RWPE2 (cell line): ENCODE data around the gene PDE11A.

Experiments used
- ATAC-seq: fragments of 200-7000 bp; cut with Tn5 transposase; 3 replicates; pipeline ENCODE4 v1.9.1; 2021; ENCODE audit warnings: low read depth
- DNase-seq: peaks from one replicate; pipeline ENCODE4 v3.0.0-alpha.2; 2020; ENCODE audit warnings: low spot score
- H3K27ac ChIP-seq: fragments of 450-650 bp; 2 replicates; pipeline ENCODE4 v1.5.1; 2017; ENCODE audit warnings: mild to moderate bottlenecking; ENCODE audit not compliant: poor library complexity, severe bottlenecking
- H3K27me3 ChIP-seq: fragments of 250-450 bp; sonication (Bioruptor Pico); 2 replicates; pipeline ENCODE4 v1.5.1; 2021; ENCODE audit warnings: mild to moderate bottlenecking, moderate library complexity; ENCODE audit not compliant: insufficient read depth, poor library complexity, severe bottlenecking
- H3K36me3 ChIP-seq: fragments of 250-450 bp; sonication (Bioruptor Pico); 2 replicates; pipeline ENCODE4 v1.5.1; 2020; ENCODE audit warnings: low read depth, mild to moderate bottlenecking, moderate library complexity
- H3K4me1 ChIP-seq: fragments of 250-450 bp; sonication (Bioruptor Pico); 2 replicates; pipeline ENCODE4 v1.5.1; 2021; ENCODE audit warnings: mild to moderate bottlenecking, moderate library complexity; ENCODE audit not compliant: insufficient read depth, poor library complexity, severe bottlenecking
- H3K4me3 ChIP-seq: fragments of 250-450 bp; sonication (Bioruptor Pico); 2 replicates; pipeline ENCODE4 v1.5.1; 2021; ENCODE audit warnings: mild to moderate bottlenecking, moderate library complexity; ENCODE audit not compliant: severe bottlenecking
- H3K9me3 ChIP-seq: fragments of 250-450 bp; sonication (Bioruptor Pico); 2 replicates; pipeline ENCODE4 v1.5.1; 2021; ENCODE audit warnings: mild to moderate bottlenecking, moderate library complexity; ENCODE audit not compliant: severe bottlenecking
- CTCF ChIP-seq: fragments of 450-650 bp; IDR thresholded peaks from one replicate; pipeline ENCODE4 v1.5.1; 2017; ENCODE audit warnings: mild to moderate bottlenecking, moderate library complexity; ENCODE audit not compliant: poor library complexity, severe bottlenecking

PDE11A gene

DNA sequence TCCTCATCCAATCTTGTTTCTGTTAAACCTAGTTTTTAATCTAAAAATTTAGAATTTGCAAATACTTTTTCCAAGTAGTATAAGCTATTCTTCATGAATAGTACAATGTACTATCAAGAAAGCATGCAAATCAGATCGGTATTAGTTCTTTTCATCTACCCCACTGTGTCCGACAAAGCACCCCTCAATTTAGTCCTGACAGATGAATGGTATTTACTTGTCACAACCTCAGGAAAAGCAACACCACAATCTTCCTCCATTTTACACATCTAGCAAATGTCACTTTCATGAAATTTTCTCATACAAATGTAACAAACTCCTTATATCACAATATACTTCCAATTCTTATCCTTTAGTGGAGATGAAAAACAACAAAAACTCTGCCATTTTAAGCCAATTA is 163.8 kb downstream of the PDE11A start:
- no peak for TF ChIP-seq CTCF
- no peaks in the 10 kb centered on the region for H3K36me3 ChIP-seq
- ATAC-seq: no peak
- H3K4me3 ChIP-seq: no peak overlapping the region
- H3K27ac ChIP-seq: no peak overlapping the region
- H3K27me3 ChIP-seq: no peaks in the 10 kb centered on the region
- H3K4me1 ChIP-seq: peaks cover 10% of the 10 kb centered on the region
- H3K9me3 ChIP-seq: no peaks in the 10 kb centered on the region
- DNase-seq: no peak

DNA sequence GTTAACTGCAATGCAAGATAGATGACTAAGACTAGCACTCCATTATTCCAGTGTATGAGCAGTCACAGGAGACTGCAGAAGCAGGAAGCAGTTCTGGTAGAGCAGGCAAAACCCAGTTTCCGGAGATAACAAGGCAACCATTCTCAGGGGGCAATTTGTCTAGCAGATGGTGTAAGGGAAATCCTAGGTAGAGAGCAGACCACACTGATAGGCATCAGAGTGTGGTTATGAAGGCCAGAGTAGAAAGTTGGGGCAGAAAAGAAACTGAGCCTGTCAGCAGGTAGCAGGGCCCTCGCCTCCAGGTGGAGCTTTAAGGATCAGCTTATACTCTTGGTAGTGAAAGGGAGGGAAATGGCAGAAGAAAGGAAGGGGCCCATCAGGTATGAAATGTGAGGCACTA is 164.4 kb downstream of the PDE11A start:
- no peak for TF ChIP-seq CTCF
- H3K27ac ChIP-seq: no peak overlapping the region
- H3K36me3 ChIP-seq: no peaks in the 10 kb centered on the region
- no peaks in the 10 kb centered on the region for H3K27me3 ChIP-seq
- H3K4me3 ChIP-seq: no peak overlapping the region
- H3K4me1 ChIP-seq: peaks cover 10% of the 10 kb centered on the region
- no peaks in the 10 kb centered on the region for H3K9me3 ChIP-seq
- no peak for ATAC-seq
- no peak for DNase-seq

DNA sequence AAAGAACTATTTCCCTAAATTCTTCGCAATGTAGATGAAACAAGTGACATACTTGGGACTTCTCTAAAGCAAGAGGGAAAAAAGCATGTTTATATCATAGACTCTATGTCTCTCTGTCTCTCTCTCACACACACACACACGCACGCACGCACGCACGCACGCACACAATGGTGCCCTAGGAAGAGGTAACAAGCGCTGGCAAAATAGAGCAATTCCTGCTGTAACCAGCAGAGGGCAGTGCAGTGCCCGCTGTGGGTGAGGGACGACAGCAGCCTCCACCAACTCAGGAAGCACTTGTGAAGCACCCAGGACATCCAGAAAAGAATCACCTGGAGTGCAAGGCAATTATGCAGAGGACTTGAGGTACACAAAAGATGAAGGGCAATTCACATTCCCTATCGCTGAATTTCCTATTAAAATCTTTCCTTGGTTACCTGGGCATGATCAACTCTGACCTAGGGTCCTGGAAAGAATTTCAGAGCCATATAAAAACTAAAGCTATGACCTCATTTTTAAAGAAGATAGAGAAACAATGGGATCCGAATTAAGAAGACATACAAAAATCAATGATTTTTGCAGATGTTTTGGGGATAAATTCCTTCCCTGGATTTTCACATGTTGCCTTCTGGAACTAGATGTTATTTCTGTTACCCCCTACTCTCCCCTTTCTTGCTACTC is 166.4 kb downstream of the PDE11A start:
- no peaks in the 10 kb centered on the region for H3K27me3 ChIP-seq
- H3K27ac ChIP-seq: no peak overlapping the region
- peak; percentile 85 for TF ChIP-seq CTCF
- H3K36me3 ChIP-seq: no peaks in the 10 kb centered on the region
- DNase-seq (no peak), ATAC-seq (peak; percentile 54; the same call in 1 of the 3 replicates)
- no peak overlapping the region for H3K4me3 ChIP-seq
- H3K9me3 ChIP-seq: no peaks in the 10 kb centered on the region
- peaks cover 10% of the 10 kb centered on the region for H3K4me1 ChIP-seq

DNA sequence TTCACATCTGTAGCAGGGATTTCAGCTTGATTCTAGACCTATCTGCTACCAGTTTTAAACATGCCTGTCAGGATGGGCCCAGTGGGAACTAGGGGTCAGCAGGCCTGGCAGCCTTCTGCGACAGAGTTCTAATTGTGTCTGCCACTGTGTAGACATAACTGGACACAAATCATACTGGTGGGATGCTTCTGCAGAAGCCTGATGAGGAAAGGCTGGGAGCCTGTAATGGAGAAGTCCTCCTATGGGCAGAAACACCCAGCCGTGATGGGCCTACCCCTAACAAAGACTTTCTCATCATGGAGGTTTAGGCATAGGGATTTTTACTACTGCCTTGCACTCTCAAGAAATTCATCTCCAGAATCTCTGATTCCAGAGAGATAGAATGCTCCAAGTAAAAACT is 166.9 kb downstream of the PDE11A start:
- no peak for ATAC-seq
- Histone ChIP-seq H3K4me1 (peaks cover 10% of the 10 kb centered on the region), H3K9me3 (no peaks in the 10 kb centered on the region), H3K36me3 (no peaks in the 10 kb centered on the region), H3K4me3 (no peak overlapping the region), H3K27ac (no peak overlapping the region), H3K27me3 (no peaks in the 10 kb centered on the region)
- TF ChIP-seq CTCF: no peak
- no peak for DNase-seq

- DNase-seq (no peak), ATAC-seq (no peak)
- Histone ChIP-seq H3K4me1 (no peaks in the 10 kb centered on the region), H3K27ac (no peak overlapping the region), H3K27me3 (no peaks in the 10 kb centered on the region), H3K36me3 (no peaks in the 10 kb centered on the region), H3K9me3 (no peaks in the 10 kb centered on the region), H3K4me3 (no peak overlapping the region)
- no peak for TF ChIP-seq CTCF
These were observed 170.0 kb downstream of the PDE11A start for GRCh38 chr2:177902395-177903163.
